Activated gamma-delta T cell treated with Interleukin-2 at 50 U/mL for 16 hours (primary cell): ENCODE measurements around the gene TUBGCP6.

Experiments used
- DNase-seq: peaks from one replicate; pipeline ENCODE4 v3.0.0-alpha.2; 2020

TUBGCP6 gene

GRCh38 chr22:50244420-50245213, at the start of gene TUBGCP6:
TSS of gene TUBGCP6 (minus strand) at chr22:50245023. CDS start at chr22:50244459, 564 bp downstream.
- DNase-seq = peak; percentile 88

- no peak for DNase-seq
Observed at GRCh38 chr22:50294319-50294656, 49.5 kb upstream of the TUBGCP6 start.

- DNase-seq = no peak
Observed at GRCh38 chr22:50293441-50294318, 48.9 kb upstream of the TUBGCP6 start.

GRCh38 chr22:50292643-50293440, 48.0 kb upstream of the TUBGCP6 start:
- DNase-seq = no peak

- no peak for DNase-seq
Observed at GRCh38 chr22:50289942-50290630, 45.3 kb upstream of the TUBGCP6 start.

GRCh38 chr22:50289151-50289941, 44.5 kb upstream of the TUBGCP6 start:
- no peak for DNase-seq

GRCh38 chr22:50287731-50288130, 42.9 kb upstream of the TUBGCP6 start:
- DNase-seq = no peak

GRCh38 chr22:50286701-50287318, 42.0 kb upstream of the TUBGCP6 start:
- DNase-seq = no peak

GRCh38 chr22:50286275-50286674, 41.5 kb upstream of the TUBGCP6 start:
- DNase-seq = no peak

- no peak for DNase-seq
Observed at GRCh38 chr22:50285568-50286229, 40.9 kb upstream of the TUBGCP6 start.

- DNase-seq = no peak
Observed at GRCh38 chr22:50284479-50284878, 39.7 kb upstream of the TUBGCP6 start.

- no peak for DNase-seq
Observed at GRCh38 chr22:50283821-50284220, 39.0 kb upstream of the TUBGCP6 start.

GRCh38 chr22:50282361-50283155, 37.7 kb upstream of the TUBGCP6 start:
- no peak for DNase-seq

- no peak for DNase-seq
Observed at GRCh38 chr22:50281957-50282356, 37.1 kb upstream of the TUBGCP6 start.

GRCh38 chr22:50281384-50281760, 36.5 kb upstream of the TUBGCP6 start:
- DNase-seq = no peak

GRCh38 chr22:50280708-50281383, 36.0 kb upstream of the TUBGCP6 start:
- DNase-seq = no peak

GRCh38 chr22:50280022-50280707, 35.3 kb upstream of the TUBGCP6 start:
- no peak for DNase-seq

GRCh38 chr22:50278956-50279619, 34.3 kb upstream of the TUBGCP6 start:
- DNase-seq = no peak
